Measurements from ENCODE around the gene DMGDH. TPM values are rescaled to one million over a fixed set of nuclear protein-coding genes. Genes with fewer than 3 reads are reported as not detected.

Gene DMGDH
- total and polyA plus RNA-seq, 2 donors = 0.99 to 1.1 TPM

GRCh38 chr5:78961743-78962142 lies 107.7 kb downstream of the DMGDH start:
- Histone ChIP-seq H3K4me3 (ENCODE audit: low read length in 2 of 2) (no peak overlapping the region), H3K36me3 (ENCODE audit: control insufficient read depth in 2 of 2, insufficient read depth in 2 of 2, low read length in 1 of 2) (no peaks in the 10 kb centered on the region), H3K27ac (ENCODE audit: low read depth in 1 of 2, low read length in 1 of 2) (no peak overlapping the region), H3K9me3 (ENCODE audit: control insufficient read depth in 2 of 2, insufficient read depth in 1 of 2, low read length in 1 of 2) (no peaks in the 10 kb centered on the region), H3K27me3 (ENCODE audit: control insufficient read depth in 2 of 2, insufficient read depth in 1 of 2, low read length in 1 of 2) (no peaks in the 10 kb centered on the region), H3K4me1 (ENCODE audit: control insufficient read depth in 2 of 2, insufficient read depth in 2 of 2, low read length in 2 of 2) (no peaks in the 10 kb centered on the region)
- WGBS = 97% methylated on average over 1 of the region's 1 CpG
- DNase-seq (ENCODE audit: low read depth in 6 of 9, low spot score in 9 of 9) = no peak

GRCh38 chr5:78959767-78960166 lies 109.7 kb downstream of the DMGDH start:
- no peak for DNase-seq (ENCODE audit: low read depth in 6 of 9, low spot score in 9 of 9)
- Histone ChIP-seq H3K4me3 (ENCODE audit: low read length in 2 of 2) (no peak overlapping the region), H3K27ac (ENCODE audit: low read depth in 1 of 2, low read length in 1 of 2) (peak overlapping the region in 1 of 2 donors; percentile 20), H3K4me1 (ENCODE audit: control insufficient read depth in 2 of 2, insufficient read depth in 2 of 2, low read length in 2 of 2) (no peaks in the 10 kb centered on the region), H3K27me3 (ENCODE audit: control insufficient read depth in 2 of 2, insufficient read depth in 1 of 2, low read length in 1 of 2) (no peaks in the 10 kb centered on the region), H3K9me3 (ENCODE audit: control insufficient read depth in 2 of 2, insufficient read depth in 1 of 2, low read length in 1 of 2) (no peaks in the 10 kb centered on the region), H3K36me3 (ENCODE audit: control insufficient read depth in 2 of 2, insufficient read depth in 2 of 2, low read length in 1 of 2) (no peaks in the 10 kb centered on the region)
- 95% methylated on average over 1 of the region's 1 CpG for WGBS

GRCh38 chr5:78958672-78959445 lies 110.6 kb downstream of the DMGDH start:
- H3K27ac ChIP-seq (ENCODE audit: low read depth in 1 of 2, low read length in 1 of 2) = no peak overlapping the region
- no peaks in the 10 kb centered on the region for H3K9me3 ChIP-seq (ENCODE audit: control insufficient read depth in 2 of 2, insufficient read depth in 1 of 2, low read length in 1 of 2)
- H3K27me3 ChIP-seq (ENCODE audit: control insufficient read depth in 2 of 2, insufficient read depth in 1 of 2, low read length in 1 of 2) = no peaks in the 10 kb centered on the region
- H3K4me3 ChIP-seq (ENCODE audit: low read length in 2 of 2) = no peak overlapping the region
- no peaks in the 10 kb centered on the region for H3K36me3 ChIP-seq (ENCODE audit: control insufficient read depth in 2 of 2, insufficient read depth in 2 of 2, low read length in 1 of 2)
- WGBS = 93% methylated on average over 3 of the region's 3 CpGs
- no peaks in the 10 kb centered on the region for H3K4me1 ChIP-seq (ENCODE audit: control insufficient read depth in 2 of 2, insufficient read depth in 2 of 2, low read length in 2 of 2)
- DNase-seq (ENCODE audit: low read depth in 6 of 9, low spot score in 9 of 9) = no peak

GRCh38 chr5:78956901-78957300 lies 112.6 kb downstream of the DMGDH start:
- Histone ChIP-seq H3K36me3 (ENCODE audit: control insufficient read depth in 2 of 2, insufficient read depth in 2 of 2, low read length in 1 of 2) (no peaks in the 10 kb centered on the region), H3K9me3 (ENCODE audit: control insufficient read depth in 2 of 2, insufficient read depth in 1 of 2, low read length in 1 of 2) (no peaks in the 10 kb centered on the region), H3K4me1 (ENCODE audit: control insufficient read depth in 2 of 2, insufficient read depth in 2 of 2, low read length in 2 of 2) (no peaks in the 10 kb centered on the region), H3K27ac (ENCODE audit: low read depth in 1 of 2, low read length in 1 of 2) (no peak overlapping the region), H3K4me3 (ENCODE audit: low read length in 2 of 2) (no peak overlapping the region), H3K27me3 (ENCODE audit: control insufficient read depth in 2 of 2, insufficient read depth in 1 of 2, low read length in 1 of 2) (no peaks in the 10 kb centered on the region)
- WGBS = 97% methylated on average over 1 of the region's 1 CpG
- DNase-seq (ENCODE audit: low read depth in 6 of 9, low spot score in 9 of 9) = no peak

DNA sequence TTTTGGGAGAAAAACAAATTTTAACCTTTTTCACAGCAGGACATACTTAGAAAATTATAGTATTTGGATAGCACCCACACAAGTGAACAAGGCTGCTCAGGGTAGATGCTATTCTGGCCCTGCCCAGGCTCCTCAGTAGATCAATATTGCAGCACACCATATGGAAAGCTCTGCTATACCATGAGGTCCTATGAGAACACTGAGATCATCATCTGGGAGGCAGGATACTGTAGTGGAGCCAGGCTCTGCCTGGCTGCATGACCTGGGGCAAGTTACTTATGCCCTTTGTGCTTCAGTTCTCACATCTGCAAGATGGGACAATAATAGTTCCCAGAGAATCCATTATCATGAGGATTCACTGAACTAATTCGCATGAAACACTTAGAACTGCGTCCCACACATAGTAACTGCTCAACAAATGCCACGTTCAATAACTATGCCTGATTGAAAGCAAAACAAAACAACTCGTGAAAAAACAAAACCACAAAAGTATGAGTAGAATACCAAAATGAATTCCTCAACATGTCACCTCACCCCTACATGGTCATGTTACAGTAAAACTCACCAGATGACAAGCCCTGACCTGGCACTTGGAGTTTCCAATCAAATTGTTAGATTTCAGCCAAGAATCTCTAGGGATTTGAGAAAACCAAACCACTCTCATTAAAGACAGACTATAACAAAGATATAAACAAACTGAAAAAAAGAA lies 116.2 kb downstream of the DMGDH start:
- Histone ChIP-seq H3K9me3 (ENCODE audit: control insufficient read depth in 2 of 2, insufficient read depth in 1 of 2, low read length in 1 of 2) (no peaks in the 10 kb centered on the region), H3K27ac (ENCODE audit: low read depth in 1 of 2, low read length in 1 of 2) (no peak overlapping the region), H3K4me3 (ENCODE audit: low read length in 2 of 2) (no peak overlapping the region), H3K27me3 (ENCODE audit: control insufficient read depth in 2 of 2, insufficient read depth in 1 of 2, low read length in 1 of 2) (no peaks in the 10 kb centered on the region), H3K4me1 (ENCODE audit: control insufficient read depth in 2 of 2, insufficient read depth in 2 of 2, low read length in 2 of 2) (no peaks in the 10 kb centered on the region), H3K36me3 (ENCODE audit: control insufficient read depth in 2 of 2, insufficient read depth in 2 of 2, low read length in 1 of 2) (no peaks in the 10 kb centered on the region)
- no peak for DNase-seq (ENCODE audit: low read depth in 6 of 9, low spot score in 9 of 9)
- 94% methylated on average over 4 of the region's 4 CpGs for WGBS

Other genes starting within 250 kb of the DMGDH start
- 4.4 TPM for gene ARSB, start 84.4 kb downstream of the DMGDH start, total RNA-seq
- gene ARSB, start 84.4 kb downstream of the DMGDH start, polyA plus RNA-seq = 2.4 TPM
- 0.05 TPM for gene BHMT2, start 93 bp upstream of the DMGDH start, total RNA-seq
- 1.0 TPM for gene BHMT2, start 93 bp upstream of the DMGDH start, polyA plus RNA-seq
- gene BHMT, start 42.1 kb upstream of the DMGDH start, total RNA-seq = 0.14 TPM
- 0.25 TPM for gene BHMT, start 42.1 kb upstream of the DMGDH start, polyA plus RNA-seq
- gene JMY, start 166.5 kb upstream of the DMGDH start, total RNA-seq = 7.5 TPM
- gene JMY, start 166.5 kb upstream of the DMGDH start, polyA plus RNA-seq = 7.3 TPM